HG03103 (cell line): Measurements from ENCODE around the gene BCL2.
"Not testable (repeated sequence)": the region's sequence is repeated elsewhere in the genome, so short reads cannot be mapped to it uniquely, and the experiment has no call there.

ENCODE experiments used
- ATAC-seq: cut with Tn5 transposase; IDR thresholded peaks from one replicate; pipeline ENCODE4 v1.9.1; 2021; ENCODE audit warnings: low read depth; ENCODE audit not compliant: unreplicated experiment

Gene BCL2

DNA sequence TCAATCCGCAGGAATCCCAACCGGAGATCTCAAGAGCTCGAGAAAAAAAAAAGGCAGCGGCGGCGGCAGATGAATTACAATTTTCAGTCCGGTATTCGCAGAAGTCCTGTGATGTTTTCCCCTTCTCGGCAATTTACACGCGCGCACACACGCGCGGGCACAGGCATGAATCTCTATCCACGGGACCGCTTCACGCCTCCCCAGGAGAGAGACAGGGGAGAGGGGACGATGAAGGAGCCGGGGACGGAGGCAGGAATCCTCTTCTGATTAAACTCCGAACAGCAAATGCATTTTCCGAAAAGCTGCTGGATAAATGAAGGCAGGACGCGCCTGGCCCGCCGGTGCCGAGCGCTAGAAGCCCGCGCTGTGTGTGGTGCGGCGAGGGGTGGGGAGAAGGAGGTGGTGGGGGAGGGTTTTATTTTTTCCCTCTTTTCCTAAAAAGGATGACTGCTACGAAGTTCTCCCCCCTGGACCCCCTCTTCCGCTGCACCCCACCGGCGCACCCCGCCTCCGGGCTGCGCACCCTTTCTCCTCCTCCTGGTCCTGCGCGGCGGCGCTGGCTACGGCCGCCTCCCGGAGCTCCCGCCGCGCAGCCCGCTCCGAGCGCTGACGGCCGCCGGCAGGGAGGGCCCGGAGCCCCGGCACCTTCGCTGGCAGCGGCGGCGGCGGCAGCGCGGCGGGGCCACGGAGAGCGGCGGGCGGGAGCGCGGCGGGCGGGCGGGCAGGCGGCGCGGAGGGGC, at the start of gene BCL2:
TSS of gene BCL2 (minus strand) at position 387 of the 740 bp plus-strand sequence.
- ATAC-seq = peak; percentile 3

DNA sequence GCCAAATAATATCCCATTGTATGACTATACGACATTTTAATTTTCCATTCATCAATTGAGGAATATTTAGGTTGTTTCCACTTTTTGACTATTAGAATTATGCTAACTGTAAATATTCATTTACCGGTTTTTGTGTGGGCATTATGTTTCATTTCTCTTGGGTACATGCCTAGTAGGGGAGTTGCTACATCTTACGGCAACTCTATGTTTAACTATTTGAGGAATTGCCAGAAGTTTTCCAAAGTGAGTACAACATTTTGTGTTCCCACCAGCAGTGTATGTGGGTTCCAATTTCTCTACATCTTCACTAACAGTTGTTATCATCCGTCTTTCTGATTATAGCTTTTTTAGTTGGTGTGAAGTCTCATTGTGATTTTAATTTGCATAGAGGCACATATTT, 49.0 kb upstream of the BCL2 start:
- ATAC-seq = no peak

- peak; percentile 77 for ATAC-seq
Observed at GRCh38 chr18:63367053-63367953, 47.7 kb upstream of the BCL2 start, which contains the start of gene KDSR. TSS of gene KDSR (minus strand) at chr18:63367206. CDS start at chr18:63367118, 88 bp downstream.

- ATAC-seq = peak; percentile 25
Observed at GRCh38 chr18:63366213-63367052, 46.9 kb upstream of the BCL2 start.

GRCh38 chr18:63365876-63366212, 46.3 kb upstream of the BCL2 start:
- no peak for ATAC-seq

DNA sequence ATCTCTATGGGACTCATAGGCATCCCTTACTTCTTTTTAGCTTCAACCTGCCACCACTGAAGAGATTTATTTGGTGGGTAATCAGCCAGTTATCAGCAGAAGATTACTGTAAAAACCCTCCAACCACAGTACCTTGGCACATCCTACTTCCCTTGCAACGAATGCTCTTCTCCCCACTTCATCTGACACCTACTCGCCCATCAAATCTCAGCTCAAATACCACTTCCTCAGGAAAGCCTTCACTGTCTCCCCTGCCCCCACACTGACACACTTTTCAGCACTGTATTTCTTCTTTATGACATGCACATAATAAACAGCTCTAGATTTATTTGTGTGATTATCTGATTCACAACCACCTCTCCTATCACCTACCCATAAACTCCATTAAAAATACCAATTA, 44.4 kb upstream of the BCL2 start:
- no peak for ATAC-seq

- not testable (repeated sequence) for ATAC-seq
Observed at GRCh38 chr18:63363420-63363819, 43.9 kb upstream of the BCL2 start.

DNA sequence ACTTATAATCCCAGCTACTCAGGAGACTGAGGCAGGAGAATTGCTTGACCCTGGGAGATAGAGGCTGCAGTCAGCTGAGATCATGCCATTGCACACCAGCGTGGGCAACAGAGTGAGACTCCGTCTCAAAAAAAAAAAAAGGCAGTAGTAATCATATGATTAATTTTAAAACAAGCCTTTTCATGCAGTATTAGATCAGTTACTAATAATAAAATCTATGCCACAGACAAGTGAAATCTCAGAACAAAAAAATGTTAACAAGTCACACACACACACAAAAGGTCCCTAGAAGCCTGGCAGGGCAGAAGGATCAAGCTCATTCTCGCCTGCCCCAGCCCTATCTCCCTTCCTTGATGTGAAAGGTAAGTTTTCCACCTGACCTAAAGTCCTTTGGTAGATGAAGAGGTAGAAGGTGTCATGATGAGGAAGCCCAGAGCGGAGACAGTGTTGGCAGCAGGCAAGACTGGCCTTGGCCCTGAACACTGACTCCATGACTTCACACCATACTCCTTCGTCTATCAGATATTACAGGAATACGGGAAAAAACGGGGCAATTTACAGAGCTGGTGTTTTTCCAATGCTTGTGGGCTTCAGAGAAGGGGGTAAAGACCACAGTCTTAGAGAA, 36.8 kb upstream of the BCL2 start:
- ATAC-seq = no peak

- ATAC-seq = no peak
Observed at GRCh38 chr18:63350230-63350629, 30.7 kb upstream of the BCL2 start.

- no peak for ATAC-seq
Observed at GRCh38 chr18:63348508-63349136, 29.1 kb upstream of the BCL2 start.

GRCh38 chr18:63346480-63347183, 27.1 kb upstream of the BCL2 start:
- ATAC-seq = no peak

- no peak for ATAC-seq
Observed at GRCh38 chr18:63346031-63346430, 26.5 kb upstream of the BCL2 start.

GRCh38 chr18:63344918-63345317, 25.3 kb upstream of the BCL2 start:
- ATAC-seq = no peak

DNA sequence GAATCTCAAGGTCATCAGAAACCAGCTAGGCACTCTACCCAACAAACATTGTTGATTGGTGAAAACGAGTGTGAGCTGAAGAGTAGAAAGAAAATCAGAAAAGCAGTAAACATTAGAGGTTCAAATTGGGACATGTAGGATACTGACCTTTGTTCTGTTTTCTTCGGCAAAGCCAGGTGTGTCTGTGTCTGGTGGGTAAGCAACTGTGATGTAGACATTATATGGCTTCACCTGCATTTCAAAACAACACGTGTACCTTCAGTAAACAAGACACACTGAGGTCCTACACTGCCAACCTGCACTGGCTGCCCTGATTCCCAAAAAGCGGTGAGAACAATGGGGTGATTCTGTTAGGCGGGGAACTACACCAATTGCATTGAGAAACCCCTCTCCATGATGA, 24.7 kb upstream of the BCL2 start:
- ATAC-seq = no peak

DNA sequence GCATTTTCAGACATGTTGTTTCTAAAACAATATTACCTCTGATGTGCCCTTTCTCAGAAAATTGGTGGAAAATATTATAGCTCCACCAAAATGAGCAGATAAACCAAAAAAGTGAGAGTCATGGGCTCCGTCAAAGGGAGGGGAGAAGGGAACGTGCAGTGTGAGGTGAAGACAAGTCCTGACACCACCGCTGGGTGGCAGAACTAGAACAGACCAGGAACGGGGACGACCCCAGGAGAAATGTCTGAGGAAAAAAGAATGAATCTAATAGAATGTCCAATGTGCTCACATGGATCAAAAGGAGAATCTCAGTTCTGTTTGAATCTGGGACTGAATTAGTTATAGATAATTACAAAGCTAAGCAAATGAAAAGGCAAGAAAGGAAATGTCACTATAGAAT, 22.6 kb upstream of the BCL2 start:
- ATAC-seq = no peak

DNA sequence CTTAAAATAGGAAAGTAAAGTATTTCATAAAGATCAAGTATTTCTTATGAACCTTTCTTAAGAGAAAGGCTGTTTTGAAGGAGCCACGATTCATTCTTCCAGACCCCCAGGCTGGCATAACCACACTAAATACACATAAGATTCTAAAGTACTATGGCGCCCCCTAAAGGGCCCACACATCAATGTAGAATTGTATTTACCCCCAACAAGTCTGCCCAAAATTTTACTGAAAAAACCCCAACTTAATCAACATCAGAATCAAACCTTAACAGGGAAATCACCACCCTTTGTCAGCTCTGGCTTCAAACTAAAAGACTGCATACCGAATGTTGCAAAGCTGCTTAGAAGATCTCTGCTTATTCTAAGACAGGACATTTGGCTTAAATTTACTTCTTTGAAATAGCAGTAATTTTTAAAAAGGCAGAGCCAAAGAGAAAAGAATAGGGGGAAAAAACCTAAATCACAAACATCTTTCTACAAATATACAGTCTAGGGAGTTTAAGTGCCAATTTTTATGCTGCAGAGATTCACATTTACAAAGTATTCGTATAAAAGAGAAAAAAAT, 20.4 kb upstream of the BCL2 start:
- ATAC-seq = no peak

DNA sequence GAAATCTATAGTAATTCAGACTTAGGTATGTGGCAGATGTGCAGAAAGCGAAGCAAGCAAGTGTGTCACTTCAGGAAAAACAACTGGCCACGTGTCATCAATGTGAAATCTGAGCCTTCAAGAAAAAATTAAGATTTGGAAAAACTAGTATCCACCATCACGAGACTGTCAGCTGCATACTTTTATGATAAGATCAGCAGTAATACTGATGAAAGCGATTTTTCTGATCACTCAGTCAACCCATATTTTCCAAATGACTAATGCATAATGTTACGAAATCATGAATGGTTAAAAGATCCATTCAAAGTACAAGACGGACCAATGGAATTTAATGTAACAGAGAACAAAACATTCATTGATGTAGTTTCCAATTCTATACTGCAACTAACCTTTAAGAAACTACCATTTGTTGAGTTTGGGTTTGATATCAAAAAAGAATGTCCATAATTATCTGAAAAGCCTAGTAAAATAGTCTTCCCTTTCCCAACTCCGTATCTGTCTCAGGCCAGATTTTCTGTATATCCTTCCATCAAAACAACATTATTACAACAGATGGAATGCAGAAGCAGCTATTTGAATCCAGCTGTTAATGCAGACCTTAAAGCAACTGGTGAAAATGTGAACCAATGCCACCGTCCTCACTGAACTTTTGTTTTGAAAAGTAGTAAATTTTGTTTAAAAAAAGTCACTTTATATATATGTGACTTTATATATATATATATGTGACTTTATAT, 17.0 kb upstream of the BCL2 start:
- no peak for ATAC-seq

- ATAC-seq = no peak
Observed at GRCh38 chr18:63331105-63331504, 11.5 kb upstream of the BCL2 start.
